ENCODE data around the gene MIDN.
A peak's percentile ranks its signal among the peaks of the same experiment; 100 is the strongest.
"Not testable (repeated sequence)": the region's sequence is repeated elsewhere in the genome, so short reads cannot be mapped to it uniquely, and the experiment has no call there.

MIDN gene

DNA sequence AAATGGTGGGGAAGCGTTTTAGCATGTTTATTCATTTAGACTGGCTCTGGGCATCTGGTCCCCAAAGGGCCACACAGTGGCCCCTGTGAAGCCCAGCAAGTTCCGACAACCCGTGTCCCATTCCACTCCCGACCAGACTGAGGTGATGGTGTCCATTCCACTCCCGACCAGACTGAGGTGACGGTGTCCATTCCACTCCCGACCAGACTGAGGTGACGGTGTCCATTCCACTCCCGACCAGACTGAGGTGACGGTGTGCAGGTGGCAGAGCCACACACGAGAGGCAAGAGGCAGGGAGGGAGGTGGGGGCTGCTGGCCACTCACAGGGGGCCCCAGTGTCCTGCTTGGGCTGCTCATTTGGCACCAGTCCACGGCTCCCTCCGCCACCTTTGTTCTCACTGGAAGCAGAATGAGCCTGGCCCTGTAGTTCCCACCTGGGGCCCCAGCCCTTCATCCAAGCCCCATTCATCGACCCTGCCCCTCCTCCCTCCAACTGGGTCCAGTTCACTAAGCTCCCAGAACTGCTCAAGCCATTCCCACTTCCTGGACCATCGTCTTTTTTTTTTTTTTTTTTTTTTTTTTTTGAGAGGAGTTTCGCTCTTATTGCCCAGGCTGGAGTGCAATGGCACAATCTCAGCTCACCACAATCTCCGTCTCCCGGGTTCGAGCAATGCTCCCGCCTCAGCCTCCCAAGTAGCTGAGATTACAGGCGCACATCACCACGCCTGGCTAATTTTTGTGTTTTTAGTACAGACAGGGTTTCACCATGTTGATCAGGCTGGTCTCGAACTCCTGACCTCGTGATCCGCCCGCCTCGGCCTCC lies 1.9 kb upstream of the MIDN start:
- not testable (repeated sequence) for DNase-seq

DNA sequence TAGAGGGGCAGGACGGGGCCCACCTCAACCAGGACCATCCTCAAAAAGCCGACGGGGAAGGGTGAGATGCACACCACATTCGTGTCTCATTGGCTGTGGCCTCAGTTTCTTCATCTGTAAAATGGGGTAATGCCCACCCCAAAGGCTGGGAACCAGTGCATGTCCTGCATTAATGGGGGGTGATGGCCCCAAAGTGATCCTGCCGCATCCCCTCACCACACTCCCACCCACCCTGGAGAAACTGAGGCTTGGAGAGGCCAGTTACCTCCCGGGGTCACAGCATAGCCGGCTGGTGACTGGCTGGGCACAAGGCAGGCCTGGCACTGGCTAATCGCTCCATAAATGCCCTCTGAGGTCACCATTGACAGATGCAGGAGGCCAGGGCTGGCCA lies 640 bp upstream of the MIDN start:
- DNase-seq = no peak

DNA sequence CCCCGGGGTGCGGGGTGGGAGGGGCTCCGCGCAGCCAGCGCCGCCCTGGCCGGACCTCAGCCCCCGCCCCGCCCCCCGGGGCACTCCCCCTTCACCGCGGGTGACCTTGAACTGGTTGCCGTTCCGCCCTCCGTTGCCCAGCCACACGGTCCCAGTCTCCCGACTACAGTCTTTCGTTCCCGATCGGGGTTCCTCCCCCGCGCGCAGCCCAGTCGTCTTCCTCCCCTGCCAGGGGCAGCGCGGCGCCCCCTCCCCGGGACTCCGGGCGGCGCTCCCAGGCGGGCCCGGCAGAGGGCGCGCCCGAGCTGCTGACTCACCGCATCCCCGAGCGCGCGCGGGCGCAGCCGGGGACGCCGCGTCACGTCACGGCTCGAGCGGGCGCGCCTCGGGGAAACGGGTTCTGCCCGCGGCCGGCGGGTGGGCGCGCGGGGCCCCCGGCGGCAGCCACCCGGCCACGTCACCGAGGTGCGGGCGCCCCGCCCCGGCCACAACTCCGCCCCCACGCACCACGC lies 459 bp downstream of the MIDN start:
- DNase-seq = peak in 1 of 2 experiments; percentile 78

DNA sequence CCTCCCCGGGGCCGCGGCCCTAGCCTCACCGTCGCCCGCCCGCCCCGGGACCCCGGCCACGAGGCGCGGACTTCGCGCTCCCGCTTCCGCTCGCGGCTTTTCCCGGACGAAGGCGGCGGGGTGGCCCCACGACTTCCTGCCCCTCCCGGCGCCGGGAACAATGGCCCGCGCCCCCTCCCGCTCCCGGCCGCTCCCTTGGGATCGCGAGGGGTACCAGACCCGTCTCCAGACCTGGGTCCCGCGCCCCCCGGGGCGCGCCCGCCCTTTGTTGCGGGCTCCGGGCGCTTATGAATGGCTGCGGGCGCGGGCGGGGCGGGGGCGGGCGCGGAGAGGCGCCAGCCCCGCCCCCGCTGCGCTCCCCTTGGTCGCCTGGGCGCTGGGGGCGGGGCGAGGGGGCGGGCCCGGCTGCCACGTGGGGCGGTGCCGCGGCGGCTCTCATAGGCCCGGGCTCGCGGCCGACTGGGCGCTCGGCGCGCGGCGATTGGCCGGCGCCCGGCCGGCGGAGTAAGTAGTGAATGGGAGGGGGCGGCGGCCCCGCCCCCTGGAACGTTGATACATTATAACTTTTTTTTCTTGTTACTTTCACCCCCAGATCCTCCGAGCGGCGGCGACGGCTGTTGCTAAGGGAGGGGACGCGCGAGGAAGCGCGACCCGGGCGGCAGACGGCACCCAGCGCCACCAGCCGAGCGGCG lies 1.1 kb downstream of the MIDN start:
- peak; percentile 76 to 94 for DNase-seq

DNA sequence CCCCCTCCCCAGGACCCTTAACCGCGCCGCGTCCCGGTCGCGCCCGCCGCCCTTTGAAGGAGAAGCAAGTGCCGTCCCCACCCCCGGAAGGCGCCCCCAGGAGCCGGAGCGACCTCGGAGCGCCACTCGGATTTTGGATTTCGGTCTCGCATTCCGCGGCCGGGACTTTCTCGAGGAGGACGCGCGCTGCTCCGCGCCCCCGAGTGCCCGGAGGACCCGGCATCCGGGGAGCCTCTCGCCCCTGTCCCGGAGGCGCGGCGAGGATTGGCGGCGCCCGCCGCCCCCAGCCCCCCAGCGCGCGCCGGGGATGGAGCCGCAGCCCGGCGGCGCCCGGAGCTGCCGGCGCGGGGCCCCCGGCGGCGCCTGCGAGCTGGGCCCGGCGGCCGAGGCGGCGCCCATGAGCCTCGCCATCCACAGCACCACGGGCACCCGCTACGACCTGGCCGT lies 1.6 kb downstream of the MIDN start:
- DNase-seq = no peak

DNA sequence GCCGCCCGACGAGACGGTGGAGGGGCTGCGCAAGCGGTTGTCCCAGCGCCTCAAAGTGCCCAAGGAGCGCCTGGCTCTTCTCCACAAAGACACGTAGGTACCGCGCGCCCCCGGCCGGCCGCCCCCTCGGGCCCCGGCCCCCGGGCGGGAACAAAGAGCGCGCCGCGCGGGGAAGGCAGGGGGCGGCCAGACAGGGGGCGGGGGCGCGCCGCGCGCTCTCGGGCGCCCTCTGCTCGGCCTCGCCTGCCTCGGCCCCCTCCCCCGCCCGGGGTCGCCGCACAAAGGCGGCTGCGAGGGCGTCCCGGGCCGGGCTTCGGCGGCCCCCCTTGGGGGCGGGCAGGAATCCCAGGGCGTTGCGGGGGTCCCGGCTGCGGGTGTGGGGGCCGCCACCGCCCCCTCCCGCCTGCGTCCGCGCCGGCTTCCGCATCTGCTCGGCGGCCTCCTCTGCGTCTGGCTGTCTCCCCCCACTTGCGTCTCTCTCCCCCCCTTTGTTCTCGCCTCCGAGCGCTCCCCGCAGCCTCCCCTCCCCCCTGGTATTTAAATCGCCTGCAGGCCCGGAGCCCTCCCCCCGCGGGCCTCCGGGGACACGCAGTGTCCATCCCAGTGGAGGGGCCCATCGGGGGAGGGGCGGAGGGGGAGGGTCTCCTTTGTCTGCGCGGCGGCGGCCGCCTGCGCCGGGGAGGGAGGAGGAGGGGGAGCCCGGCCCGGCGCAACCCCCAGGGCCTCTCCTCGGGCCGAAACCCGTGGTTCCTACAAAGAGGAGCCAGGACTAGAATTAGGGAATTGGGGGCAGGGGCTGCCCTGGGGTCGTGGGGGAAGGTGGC lies 2.3 kb downstream of the MIDN start:
- peak in 1 of 2 experiments; percentile 87 for DNase-seq

DNA sequence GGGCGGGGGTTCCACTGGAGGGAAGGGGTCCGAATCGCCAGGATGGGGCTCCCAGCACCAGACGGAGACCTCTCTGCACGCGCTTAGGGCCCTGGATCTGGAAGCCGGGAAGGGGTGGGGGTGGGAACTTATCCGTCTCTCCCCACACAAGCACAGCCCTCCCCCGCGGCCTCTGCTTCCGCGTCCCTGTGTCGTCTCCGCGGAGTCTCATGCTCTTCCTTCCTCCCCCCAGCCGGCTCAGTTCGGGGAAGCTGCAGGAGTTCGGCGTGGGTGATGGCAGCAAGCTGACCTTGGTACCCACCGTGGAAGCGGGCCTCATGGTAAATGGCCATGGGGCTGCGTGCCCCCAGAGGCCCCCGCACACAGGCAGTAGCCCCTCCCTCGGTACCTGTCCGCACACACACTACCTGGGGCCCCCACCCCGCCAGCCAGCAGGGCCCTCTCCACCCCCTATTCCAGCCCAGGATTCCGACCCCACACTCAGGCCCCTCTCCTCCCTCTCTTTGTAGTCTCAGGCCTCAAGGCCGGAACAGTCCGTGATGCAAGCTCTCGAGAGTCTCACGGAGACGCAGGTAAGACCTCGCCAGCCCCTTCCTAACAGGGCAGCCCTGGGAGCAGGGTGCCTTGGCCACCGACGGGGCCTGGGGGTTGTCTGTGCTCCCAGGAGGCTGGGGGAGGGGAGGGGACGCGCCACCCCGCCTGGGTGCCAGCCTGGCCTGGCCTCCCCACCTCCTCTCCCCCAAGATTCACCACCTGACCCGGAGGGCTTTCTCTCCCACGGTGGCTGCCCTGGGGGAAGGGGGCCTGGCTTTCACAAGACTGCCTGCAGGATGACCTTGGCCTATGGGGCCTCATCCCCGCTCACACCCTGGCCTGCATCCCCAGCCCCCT lies 3.2 kb downstream of the MIDN start:
- DNase-seq = peak; percentile 45 to 60

DNA sequence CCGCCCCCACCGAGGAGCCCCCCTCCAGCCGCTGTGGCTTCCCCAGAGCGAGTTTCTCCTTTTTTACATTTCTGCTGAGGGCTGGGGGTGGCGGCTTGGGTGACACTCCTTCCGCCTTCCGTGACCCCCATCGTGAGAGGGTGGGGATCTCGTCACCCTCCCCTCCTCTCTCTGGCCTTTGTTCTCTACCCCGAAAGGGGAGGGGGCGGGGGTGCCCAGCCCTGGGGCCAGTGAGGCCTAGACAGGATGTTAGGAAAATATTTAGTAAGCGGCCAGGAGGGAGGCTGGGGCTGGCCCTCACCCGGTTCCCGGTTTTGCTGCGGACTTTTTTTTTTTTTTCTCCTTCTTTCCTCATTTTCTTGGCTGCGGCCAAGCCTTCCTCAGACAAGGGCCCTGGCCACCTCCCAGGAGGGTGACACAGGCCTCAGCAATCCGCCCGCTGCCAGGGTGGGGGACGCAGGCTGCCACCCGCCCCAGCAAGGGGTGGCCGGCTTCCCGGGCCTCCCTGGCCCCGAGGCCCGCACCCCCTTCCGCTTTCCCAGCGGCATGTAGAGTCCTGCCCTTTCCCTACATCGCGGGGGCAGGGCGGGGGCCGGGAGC lies 3.9 kb downstream of the MIDN start:
- DNase-seq = peak in 1 of 2 experiments; percentile 34

DNA sequence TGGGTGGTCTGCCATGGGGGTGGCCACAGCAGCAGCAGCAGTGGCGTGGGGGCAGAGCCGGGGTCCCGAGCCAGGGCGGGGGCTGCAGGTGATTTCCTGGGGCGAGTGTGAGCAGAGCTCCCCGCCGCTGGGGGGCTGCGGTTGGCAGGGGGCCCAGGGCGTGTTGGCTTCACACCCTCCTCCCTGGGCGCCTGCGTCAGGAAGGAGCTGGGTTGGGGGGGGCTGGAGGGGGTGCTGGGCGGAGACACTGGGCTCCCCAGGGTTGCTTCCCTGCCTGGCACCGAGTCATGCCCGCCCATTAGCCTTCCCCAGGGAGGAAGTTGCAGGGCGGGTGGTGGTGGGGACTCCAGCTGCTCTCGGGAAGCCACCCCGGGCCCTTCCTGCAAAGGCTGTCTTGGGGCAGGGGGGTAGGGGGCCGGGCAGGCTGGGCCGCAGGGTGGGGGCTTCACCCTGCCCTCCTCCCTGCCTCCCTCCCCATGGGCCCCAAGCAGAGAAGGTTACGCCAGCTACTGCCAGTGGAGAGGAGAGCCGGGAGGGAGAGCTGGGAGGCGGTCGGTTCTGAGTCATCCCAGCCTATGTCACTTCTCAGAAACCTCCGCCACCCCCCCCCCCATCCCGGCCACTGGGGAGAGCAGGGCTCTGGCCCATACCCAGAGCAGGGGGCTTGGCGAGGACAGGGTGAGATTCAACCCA lies 4.6 kb downstream of the MIDN start:
- peak; percentile 24 to 51 for DNase-seq

DNA sequence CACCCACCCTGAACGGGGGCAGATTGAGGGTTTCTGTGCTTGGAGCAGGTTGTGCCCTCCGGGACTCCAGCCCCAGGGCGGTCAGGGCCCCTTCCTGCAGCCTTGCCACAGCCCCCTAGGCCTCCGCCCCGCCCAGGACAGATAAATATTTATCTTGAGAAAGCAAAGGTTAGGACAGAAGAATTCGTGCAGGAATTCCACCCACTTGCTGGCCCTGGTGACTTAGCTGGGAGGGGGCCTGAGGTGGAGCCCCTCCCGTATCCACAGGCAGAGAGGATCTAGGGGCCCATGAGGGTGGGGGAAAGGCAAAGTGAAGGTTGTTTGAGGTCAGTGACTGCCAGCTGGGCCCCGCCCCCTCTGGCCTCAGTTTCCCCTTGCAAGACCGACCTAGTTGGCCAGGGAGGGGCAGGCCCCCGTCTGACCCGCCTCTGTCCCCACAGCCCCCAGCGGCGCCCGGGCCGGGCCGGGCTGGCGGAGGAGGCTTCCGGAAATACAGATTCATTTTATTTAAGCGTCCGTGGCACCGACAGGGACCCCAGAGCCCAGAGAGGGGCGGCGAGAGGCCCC lies 5.2 kb downstream of the MIDN start:
- no peak for DNase-seq

DNA sequence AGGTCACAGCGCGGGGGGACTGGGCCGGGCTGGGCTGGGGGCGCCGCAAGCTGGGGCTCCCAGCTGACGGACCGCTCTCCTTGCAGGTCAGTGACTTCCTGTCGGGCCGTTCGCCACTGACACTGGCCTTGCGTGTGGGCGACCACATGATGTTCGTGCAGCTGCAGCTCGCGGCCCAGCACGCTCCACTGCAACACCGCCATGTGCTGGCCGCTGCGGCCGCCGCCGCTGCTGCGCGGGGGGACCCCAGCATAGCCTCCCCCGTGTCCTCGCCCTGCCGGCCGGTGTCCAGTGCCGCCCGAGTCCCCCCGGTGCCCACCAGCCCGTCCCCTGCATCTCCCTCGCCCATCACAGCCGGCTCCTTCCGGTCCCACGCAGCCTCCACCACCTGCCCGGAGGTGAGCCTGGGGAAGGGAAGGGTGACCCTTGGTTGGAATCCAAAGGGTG lies 5.7 kb downstream of the MIDN start:
- no peak for DNase-seq

DNA sequence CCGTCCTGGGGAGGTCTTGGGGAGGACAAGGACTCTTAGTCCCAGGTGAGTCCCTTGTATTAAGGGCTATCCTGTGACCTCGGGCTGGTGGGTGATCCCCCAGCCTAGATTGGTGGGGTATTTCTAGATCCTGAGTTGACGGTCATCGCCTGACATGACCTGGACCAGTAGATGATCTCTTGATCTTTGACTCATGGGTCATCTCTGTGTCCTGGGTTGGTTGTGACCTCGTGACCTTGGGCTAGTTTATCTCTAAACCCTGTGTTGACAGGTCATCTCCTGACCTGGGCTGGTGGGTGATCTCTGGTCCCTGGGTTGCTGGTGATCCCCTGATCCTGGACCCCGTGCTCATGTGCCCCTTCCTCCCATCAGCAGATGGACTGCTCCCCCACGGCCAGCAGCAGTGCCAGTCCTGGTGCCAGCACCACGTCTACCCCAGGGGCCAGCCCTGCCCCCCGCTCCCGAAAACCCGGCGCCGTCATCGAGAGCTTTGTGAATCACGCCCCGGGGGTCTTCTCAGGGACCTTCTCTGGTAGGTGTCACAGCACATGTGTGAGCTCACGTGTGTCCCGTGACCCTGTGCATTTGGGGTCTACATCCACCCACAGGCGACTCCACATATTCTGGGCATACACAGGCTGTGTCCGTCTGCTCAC lies 6.3 kb downstream of the MIDN start:
- no peak for DNase-seq

DNA sequence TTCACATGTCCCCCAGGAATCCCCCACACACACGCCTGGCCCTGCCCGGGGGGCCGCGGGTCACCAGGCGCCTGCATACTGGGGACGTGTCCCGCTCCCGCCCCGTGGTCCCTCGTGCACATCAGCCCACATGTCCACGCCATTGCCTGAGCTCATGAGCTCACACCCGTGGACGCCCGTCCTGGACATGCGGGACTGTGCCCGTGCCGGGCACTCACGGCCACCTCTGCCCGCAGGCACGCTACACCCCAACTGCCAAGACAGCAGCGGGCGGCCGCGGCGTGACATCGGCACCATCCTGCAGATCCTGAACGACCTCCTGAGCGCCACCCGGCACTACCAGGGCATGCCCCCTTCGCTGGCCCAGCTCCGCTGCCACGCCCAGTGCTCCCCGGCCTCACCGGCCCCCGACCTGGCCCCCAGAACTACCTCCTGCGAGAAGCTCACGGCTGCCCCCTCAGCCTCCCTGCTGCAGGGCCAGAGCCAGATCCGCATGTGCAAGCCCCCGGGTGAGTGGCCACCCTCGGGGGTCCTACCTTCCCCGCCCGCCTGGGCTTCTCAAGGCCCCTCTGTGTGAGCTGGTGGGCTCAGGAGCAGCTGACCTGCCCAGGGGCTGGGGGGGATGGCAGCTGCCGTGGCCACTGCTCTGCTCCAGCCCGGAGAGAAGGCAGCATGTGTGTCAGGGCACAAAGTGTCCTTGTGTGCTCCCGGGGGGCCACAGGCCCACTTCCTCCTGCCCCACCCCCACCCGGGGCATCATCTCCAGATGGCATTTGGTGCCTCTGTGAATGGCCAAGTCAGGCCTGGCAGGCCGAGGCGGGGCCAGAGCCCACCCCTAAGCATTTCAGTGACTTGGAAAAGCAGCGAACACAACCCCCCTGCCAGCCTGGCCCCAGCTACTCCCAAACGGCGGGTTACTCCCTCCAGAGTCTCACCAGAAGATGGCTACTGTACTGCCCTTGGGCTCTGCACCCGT lies 7.1 kb downstream of the MIDN start:
- no peak for DNase-seq

DNA sequence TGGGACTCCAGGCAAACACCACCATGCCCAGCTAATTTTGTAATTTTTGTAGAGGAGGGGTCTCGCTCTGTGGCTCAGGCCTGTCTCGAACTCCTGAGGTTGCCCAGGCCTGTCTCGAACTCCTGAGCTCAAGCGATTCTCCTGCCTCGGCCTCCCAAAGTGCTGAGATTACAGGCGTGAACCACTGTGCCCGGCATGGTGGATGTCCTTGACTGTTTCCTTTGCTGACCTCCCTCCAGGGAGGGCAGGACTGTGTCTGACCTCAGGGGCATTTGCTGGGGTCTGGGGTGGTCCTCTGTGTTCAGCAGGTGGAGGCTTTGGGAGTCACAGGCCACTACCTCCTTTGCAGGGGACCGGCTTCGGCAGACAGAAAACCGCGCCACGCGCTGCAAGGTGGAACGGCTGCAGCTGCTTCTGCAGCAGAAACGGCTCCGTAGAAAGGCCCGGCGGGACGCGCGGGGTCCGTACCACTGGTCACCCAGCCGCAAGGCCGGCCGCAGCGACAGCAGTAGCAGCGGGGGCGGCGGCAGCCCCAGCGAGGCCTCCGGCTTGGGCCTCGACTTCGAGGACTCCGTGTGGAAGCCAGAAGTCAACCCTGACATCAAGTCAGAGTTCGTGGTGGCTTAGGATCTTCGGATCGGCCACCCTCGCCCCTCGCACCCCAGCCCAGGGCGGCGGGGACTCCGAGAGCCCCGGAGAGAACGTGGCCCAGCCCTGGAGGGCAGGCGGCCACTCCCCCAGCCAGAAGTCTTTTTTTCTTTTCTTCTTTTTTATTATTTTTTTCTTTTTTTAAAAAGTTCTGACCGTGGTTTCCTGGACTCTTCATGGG lies 8.5 kb downstream of the MIDN start:
- peak in 1 of 2 experiments; percentile 59 for DNase-seq

DNA sequence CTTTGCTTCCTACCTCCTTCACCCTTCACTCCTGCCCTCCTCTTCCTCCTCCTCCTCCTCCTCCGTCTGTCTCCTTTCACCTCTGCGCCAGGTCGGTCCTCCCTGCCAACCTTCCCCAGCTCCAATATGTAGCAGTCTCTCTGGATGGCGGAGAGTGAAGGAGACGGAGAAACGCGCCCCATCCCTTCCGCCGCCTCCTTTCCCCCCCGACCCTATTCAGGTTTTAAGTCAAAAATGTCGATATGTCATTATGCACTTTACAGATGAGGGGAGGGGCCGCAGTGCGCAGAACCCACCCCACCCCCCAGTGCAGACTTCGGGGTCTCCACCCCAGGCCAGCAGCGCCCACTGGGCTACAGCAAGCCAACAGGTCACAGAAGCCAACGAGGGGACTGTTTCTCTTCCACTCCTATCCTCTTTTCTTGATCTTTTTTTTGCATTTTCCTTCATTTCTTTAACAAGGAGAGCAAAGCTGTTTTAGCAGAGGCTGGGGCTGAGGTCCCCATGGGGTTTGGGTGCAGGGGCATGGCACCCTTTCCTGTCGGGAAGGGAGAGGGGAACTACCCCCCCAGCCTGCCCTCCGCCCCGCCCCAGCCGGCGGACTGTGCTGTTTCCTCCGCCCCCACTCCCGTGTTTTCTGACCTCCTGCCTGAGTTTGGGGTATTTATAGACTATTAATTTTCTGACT lies 9.2 kb downstream of the MIDN start:
- no peak for DNase-seq

DNA sequence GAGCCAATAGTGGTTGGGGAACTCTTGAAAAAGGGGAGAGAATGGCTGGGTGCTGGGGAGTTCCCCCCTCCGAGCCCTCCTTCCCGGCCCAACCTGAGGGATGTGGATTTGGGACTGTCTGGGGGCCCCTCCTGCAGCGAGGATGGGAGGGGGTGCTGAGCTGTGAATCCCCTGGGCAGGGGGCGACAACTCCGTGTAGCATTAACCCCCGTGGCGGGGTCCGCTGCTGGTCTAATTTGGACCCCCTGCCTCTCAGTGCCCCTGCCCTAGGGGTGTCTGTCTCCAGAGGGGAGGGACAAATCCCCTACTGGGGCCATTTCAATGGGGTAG lies 9.7 kb downstream of the MIDN start:
- DNase-seq = no peak

DNA sequence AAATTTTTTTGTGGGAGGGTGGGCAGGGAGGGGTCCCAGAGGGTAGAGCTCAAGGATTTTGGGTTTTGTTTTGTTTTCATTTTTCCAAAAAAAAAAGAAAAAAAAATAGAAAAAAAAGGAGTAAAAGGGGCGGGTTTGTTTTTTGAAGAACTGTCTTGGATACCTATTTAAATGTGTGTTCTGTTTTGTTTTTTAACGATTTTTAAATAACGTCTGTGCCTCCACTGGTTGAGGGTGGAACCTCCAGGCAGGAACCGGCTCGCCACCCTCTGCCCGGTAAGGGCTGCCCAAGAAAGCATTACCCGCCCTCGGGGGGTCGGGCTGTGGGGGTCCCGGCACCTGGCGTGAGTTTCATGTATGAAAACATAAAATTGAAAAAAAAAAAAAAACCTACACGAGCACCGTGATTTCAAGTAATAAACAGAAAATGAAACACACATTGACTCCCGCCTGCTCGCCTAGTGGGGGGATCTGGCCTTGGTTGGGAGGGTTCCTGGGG lies 10.4 kb downstream of the MIDN start:
- DNase-seq = peak; percentile 20 to 49
